Measurements from ENCODE around the gene HDAC8. TPM values are rescaled to one million over a fixed set of nuclear protein-coding genes. Genes with fewer than 3 reads are reported as not detected.

HDAC8 gene
- polyA plus RNA-seq, 1 donor from 2014 or later, result 54.0 TPM

DNA sequence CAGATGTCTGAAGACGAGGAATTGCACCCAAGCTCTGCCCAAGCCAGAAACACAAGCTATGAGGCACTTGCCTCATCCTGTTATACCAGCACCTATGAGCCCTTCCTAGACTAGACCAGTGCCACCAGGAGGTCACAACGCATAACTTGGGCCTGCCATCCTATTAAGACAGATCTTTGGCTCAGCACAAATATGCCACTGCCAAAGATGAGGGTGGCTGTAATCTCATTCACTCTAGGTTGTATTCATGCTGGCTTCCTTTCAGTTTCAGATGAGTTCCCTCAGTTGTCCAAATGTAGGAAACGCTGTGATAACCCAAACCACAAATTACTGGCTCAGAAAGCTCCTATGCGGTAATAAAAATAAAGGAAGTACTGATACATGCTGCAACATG lies 190.4 kb downstream of the HDAC8 start:
- H2AFZ ChIP-seq (ENCODE audit: low read depth, low read length), result no peak overlapping the region
- H4K20me1 ChIP-seq (ENCODE audit: insufficient read depth), result no peaks in the 10 kb centered on the region
- H3K9ac ChIP-seq (ENCODE audit: low read length), result no peak overlapping the region
- no peaks in the 10 kb centered on the region for H3K9me3 ChIP-seq (ENCODE audit: low read length)
- no peak overlapping the region for H3K27ac ChIP-seq (ENCODE audit: low read length)
- no peak overlapping the region for H3K4me3 ChIP-seq (ENCODE audit: low read length)
- H3K36me3 ChIP-seq (ENCODE audit: insufficient read depth, low read length), result no peaks in the 10 kb centered on the region
- no peak overlapping the region for H3K4me2 ChIP-seq (ENCODE audit: low read length)
- no peaks in the 10 kb centered on the region for H3K79me2 ChIP-seq (replicated peaks; ENCODE audit: insufficient read depth, low read length)
- no peaks in the 10 kb centered on the region for H3K27me3 ChIP-seq (ENCODE audit: insufficient read depth, low read depth, low read length)
- TF ChIP-seq, protein P1, sequence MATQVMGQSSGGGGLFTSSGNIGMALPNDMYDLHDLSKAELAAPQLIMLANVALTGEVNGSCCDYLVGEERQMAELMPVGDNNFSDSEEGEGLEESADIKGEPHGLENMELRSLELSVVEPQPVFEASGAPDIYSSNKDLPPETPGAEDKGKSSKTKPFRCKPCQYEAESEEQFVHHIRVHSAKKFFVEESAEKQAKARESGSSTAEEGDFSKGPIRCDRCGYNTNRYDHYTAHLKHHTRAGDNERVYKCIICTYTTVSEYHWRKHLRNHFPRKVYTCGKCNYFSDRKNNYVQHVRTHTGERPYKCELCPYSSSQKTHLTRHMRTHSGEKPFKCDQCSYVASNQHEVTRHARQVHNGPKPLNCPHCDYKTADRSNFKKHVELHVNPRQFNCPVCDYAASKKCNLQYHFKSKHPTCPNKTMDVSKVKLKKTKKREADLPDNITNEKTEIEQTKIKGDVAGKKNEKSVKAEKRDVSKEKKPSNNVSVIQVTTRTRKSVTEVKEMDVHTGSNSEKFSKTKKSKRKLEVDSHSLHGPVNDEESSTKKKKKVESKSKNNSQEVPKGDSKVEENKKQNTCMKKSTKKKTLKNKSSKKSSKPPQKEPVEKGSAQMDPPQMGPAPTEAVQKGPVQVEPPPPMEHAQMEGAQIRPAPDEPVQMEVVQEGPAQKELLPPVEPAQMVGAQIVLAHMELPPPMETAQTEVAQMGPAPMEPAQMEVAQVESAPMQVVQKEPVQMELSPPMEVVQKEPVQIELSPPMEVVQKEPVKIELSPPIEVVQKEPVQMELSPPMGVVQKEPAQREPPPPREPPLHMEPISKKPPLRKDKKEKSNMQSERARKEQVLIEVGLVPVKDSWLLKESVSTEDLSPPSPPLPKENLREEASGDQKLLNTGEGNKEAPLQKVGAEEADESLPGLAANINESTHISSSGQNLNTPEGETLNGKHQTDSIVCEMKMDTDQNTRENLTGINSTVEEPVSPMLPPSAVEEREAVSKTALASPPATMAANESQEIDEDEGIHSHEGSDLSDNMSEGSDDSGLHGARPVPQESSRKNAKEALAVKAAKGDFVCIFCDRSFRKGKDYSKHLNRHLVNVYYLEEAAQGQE (IDR thresholded peaks at IDR 0.05; ENCODE audit: borderline replicate concordance), result no peak
- TF ChIP-seq MXI1 (conservative IDR thresholded peaks at IDR 0.05; ENCODE audit: poor library complexity, severe bottlenecking) (no peak), EZH2 (IDR thresholded peaks at IDR 0.05; ENCODE audit: borderline replicate concordance, insufficient read depth, low read length, poor library complexity, severe bottlenecking) (no peak), SMC3 (conservative IDR thresholded peaks at IDR 0.05; ENCODE audit: poor library complexity) (no peak), POLR2AphosphoS5 (IDR thresholded peaks at IDR 0.05) (no peak), RAD21 (conservative IDR thresholded peaks at IDR 0.05) (no peak), TAF1 (IDR thresholded peaks at IDR 0.05; ENCODE audit: low read depth) (no peak), EP300 (conservative IDR thresholded peaks at IDR 0.05; ENCODE audit: poor library complexity, severe bottlenecking) (no peak)
- TF ChIP-seq, protein P2, sequence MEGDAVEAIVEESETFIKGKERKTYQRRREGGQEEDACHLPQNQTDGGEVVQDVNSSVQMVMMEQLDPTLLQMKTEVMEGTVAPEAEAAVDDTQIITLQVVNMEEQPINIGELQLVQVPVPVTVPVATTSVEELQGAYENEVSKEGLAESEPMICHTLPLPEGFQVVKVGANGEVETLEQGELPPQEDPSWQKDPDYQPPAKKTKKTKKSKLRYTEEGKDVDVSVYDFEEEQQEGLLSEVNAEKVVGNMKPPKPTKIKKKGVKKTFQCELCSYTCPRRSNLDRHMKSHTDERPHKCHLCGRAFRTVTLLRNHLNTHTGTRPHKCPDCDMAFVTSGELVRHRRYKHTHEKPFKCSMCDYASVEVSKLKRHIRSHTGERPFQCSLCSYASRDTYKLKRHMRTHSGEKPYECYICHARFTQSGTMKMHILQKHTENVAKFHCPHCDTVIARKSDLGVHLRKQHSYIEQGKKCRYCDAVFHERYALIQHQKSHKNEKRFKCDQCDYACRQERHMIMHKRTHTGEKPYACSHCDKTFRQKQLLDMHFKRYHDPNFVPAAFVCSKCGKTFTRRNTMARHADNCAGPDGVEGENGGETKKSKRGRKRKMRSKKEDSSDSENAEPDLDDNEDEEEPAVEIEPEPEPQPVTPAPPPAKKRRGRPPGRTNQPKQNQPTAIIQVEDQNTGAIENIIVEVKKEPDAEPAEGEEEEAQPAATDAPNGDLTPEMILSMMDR (IDR thresholded peaks at IDR 0.05; ENCODE audit: poor library complexity, severe bottlenecking), result no peak
- no peaks in the 10 kb centered on the region for H3F3A ChIP-seq (ENCODE audit: insufficient read depth, low read length, poor library complexity, severe bottlenecking)
- no peaks in the 10 kb centered on the region for H3K9me2 ChIP-seq (ENCODE audit: insufficient read depth, low read length)

DNA sequence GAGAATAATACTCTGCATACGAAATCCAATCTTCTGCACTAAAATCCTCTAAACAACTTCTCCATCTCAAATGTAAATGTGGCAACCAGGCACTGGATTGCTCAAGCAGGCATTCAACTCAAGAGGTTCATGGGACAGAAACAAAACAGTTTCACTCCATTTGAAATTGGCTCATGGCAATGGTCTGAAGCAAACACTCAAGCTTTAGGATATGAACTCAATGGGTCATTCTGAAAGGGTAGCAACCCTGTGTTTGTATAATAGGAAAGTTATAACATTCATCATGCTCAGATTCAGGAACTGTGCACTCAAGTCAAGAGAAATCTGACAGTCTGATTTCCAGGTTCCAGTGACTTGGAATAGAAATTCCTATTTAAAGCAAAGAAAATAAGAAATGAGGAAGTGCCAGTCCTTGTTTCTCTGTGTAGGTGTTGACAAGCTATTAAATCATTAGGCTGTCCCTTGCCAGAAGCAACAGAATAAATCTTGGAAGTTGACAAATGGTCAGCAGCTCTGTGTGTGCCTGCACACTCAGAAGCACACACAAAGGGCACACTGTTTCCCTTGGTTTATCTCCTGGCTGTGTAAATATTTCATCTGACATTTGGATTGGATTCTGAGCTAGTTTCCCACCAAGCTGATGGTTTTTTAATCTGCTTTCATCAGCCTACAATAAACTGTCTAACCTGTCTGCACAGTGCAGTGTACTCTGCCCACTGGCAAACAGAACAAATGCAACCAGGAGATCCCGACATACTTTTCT lies 191.0 kb downstream of the HDAC8 start:
- H3K9ac ChIP-seq (ENCODE audit: low read length), result no peak overlapping the region
- no peaks in the 10 kb centered on the region for H3F3A ChIP-seq (ENCODE audit: insufficient read depth, low read length, poor library complexity, severe bottlenecking)
- H3K4me3 ChIP-seq (ENCODE audit: low read length), result no peak overlapping the region
- H3K4me2 ChIP-seq (ENCODE audit: low read length), result no peak overlapping the region
- H3K36me3 ChIP-seq (ENCODE audit: insufficient read depth, low read length), result no peaks in the 10 kb centered on the region
- no peaks in the 10 kb centered on the region for H3K79me2 ChIP-seq (replicated peaks; ENCODE audit: insufficient read depth, low read length)
- H4K20me1 ChIP-seq (ENCODE audit: insufficient read depth), result no peaks in the 10 kb centered on the region
- H2AFZ ChIP-seq (ENCODE audit: low read depth, low read length), result no peak overlapping the region
- H3K9me2 ChIP-seq (ENCODE audit: insufficient read depth, low read length), result no peaks in the 10 kb centered on the region
- no peaks in the 10 kb centered on the region for H3K9me3 ChIP-seq (ENCODE audit: low read length)
- no peak overlapping the region for H3K27ac ChIP-seq (ENCODE audit: low read length)
- H3K27me3 ChIP-seq (ENCODE audit: insufficient read depth, low read depth, low read length), result no peaks in the 10 kb centered on the region
- TF ChIP-seq SMC3 (conservative IDR thresholded peaks at IDR 0.05; ENCODE audit: poor library complexity), result no peak
- TF ChIP-seq TAF1 (IDR thresholded peaks at IDR 0.05; ENCODE audit: low read depth), result no peak
- TF ChIP-seq, protein P2 (IDR thresholded peaks at IDR 0.05; ENCODE audit: poor library complexity, severe bottlenecking), result no peak
- no peak for TF ChIP-seq RAD21 (conservative IDR thresholded peaks at IDR 0.05)
- TF ChIP-seq, protein P1 (IDR thresholded peaks at IDR 0.05; ENCODE audit: borderline replicate concordance), result no peak
- TF ChIP-seq EP300 (conservative IDR thresholded peaks at IDR 0.05; ENCODE audit: poor library complexity, severe bottlenecking), result no peak

All from neural cell (in vitro differentiated cells).